Fibroblast of lung (primary cell): ENCODE measurements around the gene THEMIS2.

Experiments
- EZH2 ChIP-seq: IDR thresholded peaks from 2 replicates; pipeline ENCODE4 v1.5.1; 2012; ENCODE audit warnings: low read length, control low read depth, mild to moderate bottlenecking; ENCODE audit errors: missing control alignments
- TF ChIP-seq, protein P1 (sequence below), 2 donors: IDR thresholded peaks in 1 of 2; conservative IDR thresholded peaks in 1 of 2; 1 replicate in 1 of 2; 2 replicates in 1 of 2; pipeline ENCODE4 v1.5.1; 2011 to 2012; ENCODE audit warnings: low read length in 2 of 2, control low read depth in 1 of 2, inconsistent platforms in 1 of 2, low read depth in 1 of 2, mild to moderate bottlenecking in 1 of 2

DNA sequence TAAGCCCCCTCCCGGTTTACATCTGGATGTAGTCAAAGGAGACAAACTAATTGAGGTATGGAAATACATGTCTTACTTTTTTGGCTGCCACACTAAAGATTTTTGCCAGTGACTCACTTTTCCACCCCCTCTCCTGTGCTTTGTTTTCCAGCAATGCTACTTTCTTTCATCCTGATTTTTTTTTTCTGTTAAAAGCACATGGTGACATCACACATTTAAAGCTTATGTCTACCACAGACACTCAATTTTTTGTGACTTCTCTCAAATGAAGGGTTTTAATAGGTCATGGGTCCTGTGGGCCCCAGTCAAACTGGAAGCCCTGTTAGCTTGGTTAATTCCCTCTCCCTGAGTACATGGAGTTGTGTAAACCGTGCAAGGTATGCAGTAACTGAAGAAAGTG lies 39.6 kb upstream of the THEMIS2 start:
- TF ChIP-seq, protein P1, sequence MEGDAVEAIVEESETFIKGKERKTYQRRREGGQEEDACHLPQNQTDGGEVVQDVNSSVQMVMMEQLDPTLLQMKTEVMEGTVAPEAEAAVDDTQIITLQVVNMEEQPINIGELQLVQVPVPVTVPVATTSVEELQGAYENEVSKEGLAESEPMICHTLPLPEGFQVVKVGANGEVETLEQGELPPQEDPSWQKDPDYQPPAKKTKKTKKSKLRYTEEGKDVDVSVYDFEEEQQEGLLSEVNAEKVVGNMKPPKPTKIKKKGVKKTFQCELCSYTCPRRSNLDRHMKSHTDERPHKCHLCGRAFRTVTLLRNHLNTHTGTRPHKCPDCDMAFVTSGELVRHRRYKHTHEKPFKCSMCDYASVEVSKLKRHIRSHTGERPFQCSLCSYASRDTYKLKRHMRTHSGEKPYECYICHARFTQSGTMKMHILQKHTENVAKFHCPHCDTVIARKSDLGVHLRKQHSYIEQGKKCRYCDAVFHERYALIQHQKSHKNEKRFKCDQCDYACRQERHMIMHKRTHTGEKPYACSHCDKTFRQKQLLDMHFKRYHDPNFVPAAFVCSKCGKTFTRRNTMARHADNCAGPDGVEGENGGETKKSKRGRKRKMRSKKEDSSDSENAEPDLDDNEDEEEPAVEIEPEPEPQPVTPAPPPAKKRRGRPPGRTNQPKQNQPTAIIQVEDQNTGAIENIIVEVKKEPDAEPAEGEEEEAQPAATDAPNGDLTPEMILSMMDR (conservative IDR thresholded peaks at IDR 0.05 in 1 of 2, IDR thresholded peaks at IDR 0.05 in 1 of 2; ENCODE audit: low read depth in 1 of 2, low read length in 2 of 2): no peak
- TF ChIP-seq EZH2: no peak
